Panc1 (cell line): ENCODE measurements around the gene LSM4. TPM values are rescaled to one million over a fixed set of nuclear protein-coding genes. Genes with fewer than 3 reads are reported as not detected.

Experiments used
- ATAC-seq: fragments of 200-7000 bp; cut with Tn5 transposase; 2 replicates; pipeline ENCODE4 v1.9.1; 2020; ENCODE audit warnings: mild to moderate bottlenecking, moderate library complexity
- BruUV-seq: library from RNA; stranded (reverse); fragments of 400-500 nt; replicated peaks from 2 replicates; lab custom pipeline; 2021; lab: Mats Ljungman, UMichigan
- CTCF ChIA-PET: fragments of 300-600 bp; sonication (Branson Sonifier 250); formaldehyde crosslinking; loops from one replicate; lab custom pipeline; 2022; ENCODE audit warnings: antibody characterized with exemption; lab: Charles Lee
- POLR2A ChIA-PET: fragments of 300-600 bp; sonication (Branson Sonifier 250); formaldehyde crosslinking; loops from one replicate; lab custom pipeline; 2022; ENCODE audit warnings: antibody characterized with exemption; lab: Charles Lee
- DNase-seq: peaks from one replicate; pipeline ENCODE4 v3.0.0-alpha.2; 2010; ENCODE audit warnings: low read depth, low spot score
- H3K27ac ChIP-seq: 2 replicates; pipeline ENCODE4 v1.5.1; 2011; ENCODE audit warnings: mild to moderate bottlenecking, low read length, inconsistent platforms
- H3K27me3 ChIP-seq: fragments of 200-500 bp; sonication (Bioruptor generic); 2 replicates; pipeline ENCODE4 v1.6.0; 2014; ENCODE audit warnings: low read length, inconsistent platforms; ENCODE audit not compliant: control insufficient read depth, insufficient read depth
- H3K36me3 ChIP-seq: fragments of 200-500 bp; sonication (Bioruptor generic); 2 replicates; pipeline ENCODE4 v1.5.1; 2014; ENCODE audit warnings: inconsistent platforms, mild to moderate bottlenecking, low read length, moderate library complexity; ENCODE audit not compliant: control insufficient read depth, insufficient read depth
- H3K4me1 ChIP-seq: 2 replicates; pipeline ENCODE4 v1.5.1; 2011; ENCODE audit warnings: inconsistent platforms, mild to moderate bottlenecking, low read length, moderate library complexity; ENCODE audit not compliant: control insufficient read depth, insufficient read depth
- H3K4me3 ChIP-seq, 2 experiments: 2 replicates each; pipeline ENCODE4 v1.5.1; 2011 to 2012; ENCODE audit warnings: low read depth in 2 of 2, low read length in 2 of 2, mild to moderate bottlenecking in 2 of 2, inconsistent platforms in 1 of 2, moderate library complexity in 1 of 2
- H3K9me3 ChIP-seq: fragments of 200-500 bp; sonication (Bioruptor generic); 2 replicates; pipeline ENCODE4 v1.5.1; 2014; ENCODE audit warnings: low read depth, mild to moderate bottlenecking, inconsistent platforms, low read length, moderate library complexity; ENCODE audit not compliant: control insufficient read depth, insufficient read depth
- CTCF ChIP-seq: fragments of 450-650 bp; IDR thresholded peaks from 2 replicates; pipeline ENCODE4 v1.5.1; 2017; ENCODE audit warnings: mild to moderate bottlenecking
- POLR2AphosphoS5 ChIP-seq: IDR thresholded peaks from 2 replicates; pipeline ENCODE4 v1.6.1; 2012; ENCODE audit warnings: mild to moderate bottlenecking, low read depth, low read length, moderate library complexity
- REST ChIP-seq, 2 experiments: IDR thresholded peaks; 2 replicates each; pipeline ENCODE4 v1.6.1; 2011 to 2012; ENCODE audit warnings: low read depth in 2 of 2, control low read depth in 1 of 2, low read length in 1 of 2, mild to moderate bottlenecking in 1 of 2, moderate library complexity in 1 of 2; ENCODE audit not compliant: insufficient read depth in 1 of 2
- SIN3A ChIP-seq: IDR thresholded peaks from 2 replicates; pipeline ENCODE4 v1.6.1; 2012; ENCODE audit warnings: low read depth, mild to moderate bottlenecking, low read length, moderate library complexity, borderline replicate concordance; ENCODE audit not compliant: insufficient read depth
- TCF7L2 ChIP-seq: IDR thresholded peaks from 2 replicates; pipeline ENCODE4 v1.6.1; 2011; ENCODE audit warnings: mild to moderate bottlenecking, low read depth, low read length, inconsistent platforms
- in situ Hi-C: cut with HindIII; loops from 2 replicates; pipeline ENCODE4 v1.10.0; 2016; ENCODE audit warnings: low sequenced_read_pairs, low pct_unique_long_range_greater_than_20kb
- intact Hi-C: fragments of 100-400 bp; cut with micrococcal nuclease; formaldehyde crosslinking; loops from one replicate; pipeline ENCODE4 v1.10.0; 2022; ENCODE audit not compliant: unreplicated experiment
- total RNA-seq: library from RNA; stranded (reverse); gene quantifications from one replicate; pipeline ENCODE4 v1.2.1, GENCODE V29; 2021; ENCODE audit not compliant: unreplicated experiment

LSM4 gene
- total RNA-seq, 1 experiment from 2014 or later, result 209 TPM

- no peak overlapping the region for H3K27ac ChIP-seq
- ChIA-PET CTCF (no interaction called here), POLR2A (interaction anchor here (0.6 kb wide), 1 partner anchor 14 kb away, joined by 4 read pairs; no protein-coding TSS in a partner anchor)
- no peaks in the 10 kb centered on the region for H3K36me3 ChIP-seq
- no peaks in the 10 kb centered on the region for H3K4me1 ChIP-seq
- DNase-seq (no peak), ATAC-seq (no peak)
- in situ Hi-C loops (no loop called here), intact Hi-C loops (no loop called here)
- H3K9me3 ChIP-seq, result no peaks in the 10 kb centered on the region
- H3K27me3 ChIP-seq, result no peaks in the 10 kb centered on the region
- no TSS peak for BruUV-seq
- TF ChIP-seq REST (IDR thresholded peaks at IDR 0.05; ENCODE audit: insufficient read depth in 1 of 2, low read depth in 2 of 2, low read length in 1 of 2), result no peak
- H3K4me3 ChIP-seq, result no peak overlapping the region
Observed at GRCh38 chr19:18265582-18265981, 57.3 kb downstream of the LSM4 start.

- no peak for DNase-seq
- Histone ChIP-seq H3K27me3 (no peaks in the 10 kb centered on the region), H3K9me3 (no peaks in the 10 kb centered on the region), H3K27ac (no peak overlapping the region), H3K36me3 (no peaks in the 10 kb centered on the region), H3K4me3 (no peak overlapping the region), H3K4me1 (no peaks in the 10 kb centered on the region)
- BruUV-seq, result no TSS peak
- no peak for TF ChIP-seq CTCF
- no peak for TF ChIP-seq TCF7L2
- TF ChIP-seq REST (IDR thresholded peaks at IDR 0.05; ENCODE audit: insufficient read depth in 1 of 2, low read depth in 2 of 2, low read length in 1 of 2), result no peak
- no peak for TF ChIP-seq SIN3A
- TF ChIP-seq POLR2AphosphoS5, result no peak
- ATAC-seq, result no peak
- ChIA-PET POLR2A (interaction anchor here (0.6 kb wide), 1 partner anchor 15 kb away, joined by 4 read pairs; no protein-coding TSS in a partner anchor), CTCF (no interaction called here)
- in situ Hi-C loops, result no loop called here
- intact Hi-C loops, result no loop called here
Observed at GRCh38 chr19:18264971-18265540, 57.8 kb downstream of the LSM4 start.
